Activated CD8-positive, alpha-beta memory T cell treated with anti-CD3 and anti-CD28 coated beads for 48 hours (primary cell): ENCODE measurements around the gene ELAVL3.

Experiments
- DNase-seq, 3 experiments: peaks; one replicate each; pipeline ENCODE4 v3.0.0-alpha.2; 2020; ENCODE audit warnings: low read depth in 2 of 3, low spot score in 2 of 3

ELAVL3 gene

DNA sequence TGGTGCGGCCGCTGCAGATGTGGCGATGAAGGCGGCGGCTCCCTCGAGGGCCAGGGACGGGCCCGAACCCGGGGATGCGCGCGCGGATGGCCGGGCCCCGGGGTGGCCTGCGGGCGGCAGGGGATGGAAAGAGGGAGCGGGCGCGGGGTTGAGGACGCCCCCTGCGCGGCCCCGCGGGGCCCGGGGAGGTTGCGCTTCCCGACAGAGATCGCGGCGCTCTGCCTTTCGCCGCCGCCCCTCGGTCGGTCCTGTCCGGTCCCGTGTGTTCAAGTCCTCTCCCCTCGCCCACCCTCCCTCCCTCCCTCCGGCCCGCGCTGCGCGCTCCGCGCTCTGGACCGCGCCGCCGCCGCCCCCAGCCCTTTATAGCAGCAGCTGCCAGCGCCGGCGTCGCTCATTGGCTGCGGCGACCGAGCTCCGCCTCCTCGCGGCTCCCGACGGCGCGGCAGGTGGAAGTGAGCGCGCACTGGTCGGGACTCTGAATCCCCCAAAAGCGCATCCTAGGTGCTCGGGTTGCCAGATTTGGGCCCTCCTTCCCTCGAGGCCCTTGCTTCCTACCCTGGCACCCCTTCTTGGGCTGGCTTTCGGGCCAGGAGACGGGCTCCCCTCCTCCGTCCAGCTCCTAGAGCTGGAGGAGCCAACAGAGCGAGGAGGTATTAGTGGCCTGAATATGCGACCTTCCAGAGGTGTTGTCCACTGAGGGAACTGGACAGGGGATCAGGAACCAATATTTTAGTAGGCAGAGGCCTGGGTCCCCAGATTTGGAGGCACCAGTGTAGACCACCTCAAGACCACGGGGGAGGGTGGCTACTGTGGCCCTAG is at the start of gene ELAVL3:
Gene ELAVL3, minus strand, starts transcription at position 332 of the 819 bp plus-strand sequence. CDS start 438 bp downstream, outside the sequence.
- no peak for DNase-seq

GRCh38 chr19:11530432-11530831 is 49.6 kb upstream of the ELAVL3 start:
- peak in 1 of 3 experiments; percentile 23 for DNase-seq

- peak; percentile 77 to 82 (median 81) for DNase-seq
These were observed 47.9 kb upstream of the ELAVL3 start, which contains the start of gene ECSIT for GRCh38 chr19:11528551-11529341. Gene ECSIT, minus strand, starts transcription at chr19:11529134. Its CDS starts 9,964 bp downstream, at chr19:11519170.

DNA sequence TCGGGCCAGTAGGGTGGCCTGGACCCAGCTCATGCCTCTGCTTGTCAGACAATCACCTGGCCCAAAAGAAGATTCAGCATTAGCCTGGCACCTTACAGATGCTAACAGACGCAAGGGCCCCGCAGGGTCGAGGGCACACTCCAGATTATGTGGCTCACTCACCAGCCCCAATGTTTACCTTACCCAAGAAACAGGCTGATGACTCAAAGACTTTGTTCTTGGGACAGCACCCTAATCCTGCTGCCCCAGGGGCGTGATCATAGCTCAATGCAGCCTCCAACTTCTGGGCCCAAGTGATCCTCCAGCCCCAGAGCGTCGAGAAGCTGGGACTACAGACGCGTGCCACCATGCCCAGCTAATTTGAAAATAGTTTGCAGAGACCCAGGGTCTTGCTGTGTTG is 38.3 kb upstream of the ELAVL3 start:
- no peak for DNase-seq

- DNase-seq: no peak
These were observed 33.1 kb upstream of the ELAVL3 start for GRCh38 chr19:11513946-11514345.

DNA sequence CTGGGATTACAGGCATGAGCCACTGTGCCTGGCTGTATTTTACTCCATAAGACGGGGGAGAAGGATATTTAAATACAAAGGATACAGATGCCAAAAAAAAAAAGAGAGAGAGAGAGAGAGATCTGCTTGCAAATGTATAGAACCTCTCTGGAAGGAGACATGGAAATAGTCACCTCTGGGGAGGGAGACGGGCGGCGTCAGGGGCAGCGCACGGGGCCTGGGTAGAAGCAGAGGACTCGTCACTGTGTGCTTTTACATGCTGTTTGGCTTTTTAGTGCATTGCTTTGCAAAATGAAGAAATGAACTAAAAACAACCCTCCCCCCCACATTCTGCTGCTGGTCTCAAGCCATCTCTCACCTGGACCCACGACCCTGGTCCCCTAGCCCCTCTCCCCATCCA is 29.6 kb upstream of the ELAVL3 start:
- no peak for DNase-seq

DNA sequence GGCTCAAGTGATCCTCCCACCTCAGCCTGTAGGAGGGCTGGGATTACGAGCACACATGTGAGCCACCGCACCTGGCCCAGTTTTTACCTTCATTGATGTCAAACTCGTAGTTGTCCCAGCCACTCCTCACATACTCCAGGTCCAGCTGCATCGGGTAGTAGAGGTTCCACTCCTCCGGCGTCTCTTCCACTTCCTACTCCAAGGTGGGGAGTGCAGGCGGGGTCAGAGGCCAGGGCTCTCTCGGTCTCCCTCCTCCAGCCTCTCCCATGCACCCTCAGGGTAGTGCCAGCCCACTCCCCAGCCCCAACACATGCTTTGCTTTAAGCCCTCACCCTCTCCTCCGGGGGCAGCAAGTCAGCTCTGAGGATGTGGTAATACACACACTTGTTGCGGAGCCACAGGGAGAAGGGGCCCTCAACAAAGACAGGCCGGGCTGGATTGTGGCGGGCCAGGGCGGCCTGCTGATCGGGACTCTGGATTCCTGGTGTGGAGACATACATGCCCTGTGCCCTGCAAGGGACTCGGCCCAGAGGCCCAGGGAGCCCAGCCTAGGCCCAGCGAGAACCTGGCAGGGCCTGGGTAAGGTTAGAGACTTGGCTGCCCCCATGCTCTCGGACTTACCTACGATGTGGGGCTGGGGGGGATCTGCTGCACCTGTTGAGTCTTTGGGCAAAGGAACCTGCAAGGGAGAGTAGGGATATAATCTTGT is 26.7 kb upstream of the ELAVL3 start:
- no peak for DNase-seq

DNA sequence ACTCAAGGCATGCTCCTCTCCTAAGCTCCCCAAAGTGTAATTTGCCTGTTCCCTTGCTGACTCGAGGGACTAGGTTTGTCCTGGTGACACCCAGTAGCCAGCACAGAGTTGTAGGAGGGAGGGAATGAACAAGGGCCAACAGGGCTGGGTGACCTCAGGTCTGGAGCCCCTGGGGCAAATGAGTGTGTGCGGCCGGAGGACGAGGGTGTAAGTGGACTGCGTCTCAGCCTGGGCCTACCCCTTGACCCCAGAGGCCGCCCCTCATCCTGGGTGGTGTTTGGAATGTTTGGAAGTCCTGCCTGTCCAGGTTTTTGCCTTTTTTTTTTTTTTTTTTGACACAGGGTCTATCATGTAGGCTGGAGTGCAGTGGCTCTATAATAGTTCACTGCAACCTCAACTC is 26.1 kb upstream of the ELAVL3 start:
- DNase-seq: no peak

DNA sequence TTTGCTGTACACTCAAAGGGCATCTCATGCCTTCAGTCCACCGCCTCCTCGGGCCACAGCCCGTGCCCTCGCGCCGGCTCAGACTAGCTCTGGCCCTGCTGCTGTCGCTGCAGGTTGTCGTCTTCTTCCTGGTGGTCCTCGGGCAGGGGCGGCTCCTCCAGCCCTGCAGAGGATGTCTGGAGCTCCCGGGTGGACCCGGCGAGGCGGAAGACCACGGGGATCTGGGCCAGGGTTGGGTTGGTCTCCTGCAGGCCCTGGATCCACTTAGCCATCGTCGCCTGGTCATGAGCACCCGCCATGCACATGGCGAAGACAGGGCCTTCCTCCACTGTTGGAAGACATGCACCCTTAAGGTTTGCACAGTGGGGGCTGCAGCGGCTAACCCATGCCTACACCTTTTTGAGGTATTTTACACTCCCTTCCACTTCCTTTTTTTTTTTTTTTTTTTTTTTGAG is 25.3 kb upstream of the ELAVL3 start:
- DNase-seq: no peak

GRCh38 chr19:11505504-11506100 is 24.8 kb upstream of the ELAVL3 start, which contains the start of gene ZNF653:
Gene ZNF653, minus strand, starts transcription at chr19:11505839. Its CDS starts 53 bp downstream, at chr19:11505786.
- peak; percentile 87 to 93 (median 87) for DNase-seq

GRCh38 chr19:11505032-11505503 is 24.2 kb upstream of the ELAVL3 start:
- DNase-seq: peak; percentile 77 to 92 (median 85)

GRCh38 chr19:11504502-11505031 is 23.7 kb upstream of the ELAVL3 start:
- DNase-seq: no peak

- DNase-seq: no peak
These were observed 19.1 kb upstream of the ELAVL3 start for GRCh38 chr19:11499890-11500420.

DNA sequence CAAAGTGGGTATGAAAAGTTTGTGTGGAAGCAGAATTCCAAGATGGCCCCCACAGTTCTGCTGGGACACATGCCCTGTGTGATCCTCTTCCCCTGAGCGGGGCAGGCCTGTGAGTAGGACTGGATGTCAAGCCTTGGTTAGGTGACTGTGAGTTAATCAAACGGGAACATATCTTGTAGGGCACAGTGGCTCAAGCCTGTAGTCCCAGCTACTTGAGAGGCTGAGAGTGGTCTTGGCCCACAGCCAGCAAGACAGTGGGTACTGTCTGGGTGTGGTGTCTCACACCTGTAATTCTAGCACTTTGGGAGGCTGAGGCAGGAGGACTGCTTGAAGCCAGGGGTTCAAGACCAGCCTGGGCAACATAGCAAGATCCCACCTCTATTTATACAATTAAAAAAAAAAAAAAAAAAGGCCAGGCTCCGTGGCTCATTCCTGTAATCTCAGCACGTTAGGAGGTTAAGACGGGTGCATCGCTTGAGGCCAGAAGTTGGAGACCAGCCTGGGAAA is 18.4 kb upstream of the ELAVL3 start:
- DNase-seq: no peak

DNA sequence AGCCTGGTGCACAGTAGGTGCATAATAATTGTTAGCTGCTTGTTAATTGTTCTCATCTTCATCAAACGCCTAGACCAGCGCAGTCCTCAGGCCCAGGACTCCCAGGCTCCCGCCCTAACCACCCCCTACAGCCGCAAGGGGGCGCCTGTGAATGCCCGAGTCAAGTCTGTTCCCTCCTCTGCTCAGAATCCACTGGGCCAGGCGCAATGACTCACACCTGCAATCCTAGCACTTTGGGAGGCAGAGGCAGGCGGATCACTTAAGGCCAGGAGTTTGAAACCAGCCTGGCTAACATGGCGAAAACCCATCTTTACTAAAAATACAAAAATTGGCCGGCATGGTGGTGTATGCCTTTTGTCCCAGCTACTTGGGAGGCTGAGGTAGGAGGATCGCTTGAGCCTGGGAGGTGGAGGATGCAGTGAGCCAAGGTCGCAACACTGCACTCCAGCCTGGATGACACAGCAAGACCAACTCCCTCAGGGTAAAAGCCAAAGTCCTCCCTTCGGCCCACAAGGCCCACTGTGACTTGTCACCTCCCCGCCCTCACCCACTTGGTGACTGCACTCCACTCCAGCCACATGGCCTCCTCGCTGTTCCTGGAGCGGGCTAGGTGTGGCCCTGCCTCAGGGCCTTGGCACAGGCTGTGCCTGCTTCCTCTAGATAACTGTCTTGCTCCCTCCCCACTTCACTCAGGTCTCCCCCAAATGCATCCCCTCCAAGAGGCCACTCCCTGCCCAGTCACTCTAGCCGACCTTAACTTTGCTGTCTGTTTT is 15.7 kb upstream of the ELAVL3 start:
- DNase-seq: peak in 2 of 3 experiments; percentile 43 to 56

DNA sequence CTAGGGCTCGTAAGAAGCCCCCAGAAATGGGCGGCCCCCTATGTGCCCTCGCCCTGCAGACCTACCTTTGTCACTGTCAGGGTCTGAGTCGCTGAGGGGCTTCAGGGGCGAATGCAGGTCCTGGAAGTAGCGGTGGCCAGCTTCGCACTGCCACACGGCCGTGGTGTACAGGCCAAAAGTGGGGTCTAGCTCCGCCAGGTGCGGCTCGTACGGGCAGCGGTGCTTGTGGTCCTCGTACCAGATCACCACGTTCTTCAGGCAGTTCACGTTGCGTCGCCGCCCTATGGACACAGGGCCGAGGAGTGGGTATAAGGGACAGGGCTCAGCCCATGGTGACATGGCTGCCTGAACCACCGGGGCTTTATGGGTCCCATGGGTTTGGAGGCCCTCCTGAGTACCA is 15.0 kb upstream of the ELAVL3 start:
- no peak for DNase-seq

GRCh38 chr19:11495481-11495880 is 14.6 kb upstream of the ELAVL3 start:
- no peak for DNase-seq

- no peak for DNase-seq
These were observed 13.9 kb upstream of the ELAVL3 start for GRCh38 chr19:11494634-11495285.

DNA sequence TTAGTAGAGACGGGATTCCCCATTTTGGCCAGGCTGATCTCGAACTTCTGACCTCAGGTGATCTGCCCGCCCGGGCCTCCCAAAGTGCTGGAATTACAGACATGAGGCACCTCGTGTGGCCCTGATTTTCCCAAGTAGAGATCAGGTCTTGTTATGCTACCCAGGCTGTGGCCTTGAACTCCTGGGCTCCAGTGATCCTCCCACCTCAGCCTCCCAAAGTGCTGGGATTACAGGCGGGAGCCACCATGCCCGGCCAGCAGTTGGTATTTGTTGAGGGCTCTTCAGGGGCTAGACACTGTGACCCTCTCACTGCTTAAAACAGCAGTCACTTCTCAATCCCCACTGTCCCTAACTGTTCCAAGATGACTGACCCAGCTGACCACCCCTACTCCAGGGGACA is 8.5 kb upstream of the ELAVL3 start:
- DNase-seq: no peak
